NB4 (cell line): ENCODE results near the gene RNU5B-1.
"Not testable (repeated sequence)": the region's sequence is repeated elsewhere in the genome, so short reads cannot be mapped to it uniquely, and the experiment has no call there.

Source experiments
- DNase-seq: peaks from one replicate; pipeline ENCODE4 v3.0.0; 2010; ENCODE audit warnings: low read depth
- H3K4me3 ChIP-seq: one replicate; pipeline ENCODE4 v1.5.1; 2011; ENCODE audit warnings: mild to moderate bottlenecking, low read depth, low read length, moderate library complexity
- CTCF ChIP-seq: IDR thresholded peaks from one replicate; pipeline ENCODE4 v1.5.1; 2012; ENCODE audit warnings: low read depth, low read length
- MAX ChIP-seq: IDR thresholded peaks from 2 replicates; pipeline ENCODE4 v1.6.1; 2011; ENCODE audit warnings: low read depth, low read length
- MYC ChIP-seq: IDR thresholded peaks from 2 replicates; pipeline ENCODE4 v1.6.1; 2011; ENCODE audit warnings: low read depth, low read length
- POLR2A ChIP-seq: IDR thresholded peaks from 2 replicates; pipeline ENCODE4 v1.6.1; 2011; ENCODE audit warnings: mild to moderate bottlenecking; ENCODE audit not compliant: insufficient read length; ENCODE audit errors: extremely low read depth

RNU5B-1 gene

GRCh38 chr15:65343374-65343981, 39.0 kb downstream of the RNU5B-1 start:
- TF ChIP-seq CTCF (no peak), MYC (no peak), POLR2A (no peak), MAX (no peak)
- H3K4me3 ChIP-seq, result no peak overlapping the region
- DNase-seq, result no peak

GRCh38 chr15:65344214-65344913, 39.9 kb downstream of the RNU5B-1 start:
- no peak for DNase-seq
- H3K4me3 ChIP-seq, result no peak overlapping the region
- TF ChIP-seq POLR2A (no peak), MAX (no peak), MYC (no peak), CTCF (no peak)

GRCh38 chr15:65344914-65345275, 40.4 kb downstream of the RNU5B-1 start:
- TF ChIP-seq POLR2A, result no peak
- no peak for TF ChIP-seq CTCF
- no peak for TF ChIP-seq MYC
- TF ChIP-seq MAX, result no peak
- no peak for DNase-seq
- H3K4me3 ChIP-seq, result no peak overlapping the region

GRCh38 chr15:65346856-65347598, 42.5 kb downstream of the RNU5B-1 start:
- no peak for TF ChIP-seq POLR2A
- no peak for TF ChIP-seq CTCF
- TF ChIP-seq MYC, result no peak
- TF ChIP-seq MAX, result no peak
- no peak overlapping the region for H3K4me3 ChIP-seq
- DNase-seq, result no peak

GRCh38 chr15:65347756-65348155, 43.3 kb downstream of the RNU5B-1 start:
- not testable (repeated sequence) for H3K4me3 ChIP-seq, DNase-seq

GRCh38 chr15:65349338-65349737, 44.9 kb downstream of the RNU5B-1 start:
- TF ChIP-seq MYC, result no peak
- TF ChIP-seq POLR2A, result no peak
- TF ChIP-seq CTCF, result no peak
- TF ChIP-seq MAX, result no peak
- H3K4me3 ChIP-seq, result no peak overlapping the region
- DNase-seq, result no peak

- DNase-seq, H3K4me3 ChIP-seq: not testable (repeated sequence)
Observed at GRCh38 chr15:65351972-65352371, 47.5 kb downstream of the RNU5B-1 start.
